ENCODE results near the gene PCNT.

DNA sequence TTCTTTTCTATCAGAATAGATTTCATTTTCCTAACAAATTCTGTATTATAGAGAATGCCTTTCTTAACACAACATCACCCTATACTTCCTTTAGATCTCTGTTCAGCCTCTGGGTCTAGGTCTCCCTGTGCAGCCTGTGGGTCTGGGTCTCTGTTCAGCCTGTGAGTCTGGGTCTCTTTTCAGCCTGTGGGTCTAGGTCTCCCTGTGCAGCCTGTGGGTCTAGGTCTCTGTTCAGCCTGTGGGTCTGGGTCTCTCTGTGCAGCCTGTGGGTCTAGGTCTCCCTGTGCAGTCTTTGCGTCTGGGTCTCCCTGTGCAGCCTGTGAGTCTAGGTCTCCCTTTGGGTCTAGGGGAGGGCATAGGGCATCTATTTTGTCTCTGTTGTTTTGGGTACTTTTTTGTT is 75.2 kb downstream of the PCNT start:
- TF ChIP-seq, protein P1, sequence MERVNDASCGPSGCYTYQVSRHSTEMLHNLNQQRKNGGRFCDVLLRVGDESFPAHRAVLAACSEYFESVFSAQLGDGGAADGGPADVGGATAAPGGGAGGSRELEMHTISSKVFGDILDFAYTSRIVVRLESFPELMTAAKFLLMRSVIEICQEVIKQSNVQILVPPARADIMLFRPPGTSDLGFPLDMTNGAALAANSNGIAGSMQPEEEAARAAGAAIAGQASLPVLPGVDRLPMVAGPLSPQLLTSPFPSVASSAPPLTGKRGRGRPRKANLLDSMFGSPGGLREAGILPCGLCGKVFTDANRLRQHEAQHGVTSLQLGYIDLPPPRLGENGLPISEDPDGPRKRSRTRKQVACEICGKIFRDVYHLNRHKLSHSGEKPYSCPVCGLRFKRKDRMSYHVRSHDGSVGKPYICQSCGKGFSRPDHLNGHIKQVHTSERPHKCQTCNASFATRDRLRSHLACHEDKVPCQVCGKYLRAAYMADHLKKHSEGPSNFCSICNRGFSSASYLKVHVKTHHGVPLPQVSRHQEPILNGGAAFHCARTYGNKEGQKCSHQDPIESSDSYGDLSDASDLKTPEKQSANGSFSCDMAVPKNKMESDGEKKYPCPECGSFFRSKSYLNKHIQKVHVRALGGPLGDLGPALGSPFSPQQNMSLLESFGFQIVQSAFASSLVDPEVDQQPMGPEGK (tag by site-specific recombination; IDR thresholded peaks at IDR 0.05) = no peak
- TF ChIP-seq ZNF221 (tag by site-specific recombination; IDR thresholded peaks at IDR 0.05; ENCODE audit: borderline replicate concordance) (no peak), ZNF530 (tag by site-specific recombination; IDR thresholded peaks at IDR 0.05; ENCODE audit: low read depth) (no peak), ZNF510 (tag by site-specific recombination; IDR thresholded peaks at IDR 0.05; ENCODE audit: insufficient replicate concordance) (no peak)

Data from HEK293 (cell line).